SK-N-MC (cell line): ENCODE data around the gene TSPAN1.

Source experiments
- DNase-seq: peaks from one replicate; pipeline ENCODE4 v3.0.0-alpha.2; 2011; ENCODE audit warnings: low read depth, low spot score
- H3K27ac ChIP-seq: fragments of 200-600 bp; sonication (generic); 2 replicates; pipeline ENCODE4 v1.5.1; 2016; ENCODE audit warnings: mixed run types
- H3K36me3 ChIP-seq: fragments of 200-600 bp; sonication (generic); 2 replicates; pipeline ENCODE4 v1.6.1; 2017; ENCODE audit warnings: antibody characterized with exemption, low read length, mixed read lengths; ENCODE audit not compliant: insufficient read depth
- H3K4me3 ChIP-seq: fragments of 200-600 bp; sonication (generic); 2 replicates; pipeline ENCODE4 v1.5.1; 2016
- H3K9ac ChIP-seq: fragments of 200-600 bp; sonication (generic); 2 replicates; pipeline ENCODE4 v1.8.0; 2017; ENCODE audit warnings: mixed run types, mixed read lengths; ENCODE audit not compliant: insufficient read length
- H3K9me3 ChIP-seq: fragments of 200-600 bp; sonication (generic); 2 replicates; pipeline ENCODE4 v1.6.1; 2017; ENCODE audit warnings: low read depth, mild to moderate bottlenecking, antibody characterized with exemption, low read length, moderate library complexity, mixed read lengths
- EZH2 ChIP-seq: fragments of 200-600 bp; sonication (generic); IDR thresholded peaks from one replicate; pipeline ENCODE4 v1.6.1; 2017; ENCODE audit warnings: antibody characterized with exemption
- FOXP2 ChIP-seq: optimal IDR thresholded peaks from 2 replicates; pipeline ENCODE3; 2011; ENCODE audit warnings: mild to moderate bottlenecking, moderate library complexity; ENCODE audit not compliant: insufficient read depth; ENCODE audit errors: extremely low read length, control extremely low read depth
- POLR2AphosphoS5 ChIP-seq: IDR thresholded peaks from 2 replicates; pipeline ENCODE4 v1.6.1; 2012; ENCODE audit warnings: mild to moderate bottlenecking, low read depth, low read length, borderline replicate concordance

Gene TSPAN1

DNA sequence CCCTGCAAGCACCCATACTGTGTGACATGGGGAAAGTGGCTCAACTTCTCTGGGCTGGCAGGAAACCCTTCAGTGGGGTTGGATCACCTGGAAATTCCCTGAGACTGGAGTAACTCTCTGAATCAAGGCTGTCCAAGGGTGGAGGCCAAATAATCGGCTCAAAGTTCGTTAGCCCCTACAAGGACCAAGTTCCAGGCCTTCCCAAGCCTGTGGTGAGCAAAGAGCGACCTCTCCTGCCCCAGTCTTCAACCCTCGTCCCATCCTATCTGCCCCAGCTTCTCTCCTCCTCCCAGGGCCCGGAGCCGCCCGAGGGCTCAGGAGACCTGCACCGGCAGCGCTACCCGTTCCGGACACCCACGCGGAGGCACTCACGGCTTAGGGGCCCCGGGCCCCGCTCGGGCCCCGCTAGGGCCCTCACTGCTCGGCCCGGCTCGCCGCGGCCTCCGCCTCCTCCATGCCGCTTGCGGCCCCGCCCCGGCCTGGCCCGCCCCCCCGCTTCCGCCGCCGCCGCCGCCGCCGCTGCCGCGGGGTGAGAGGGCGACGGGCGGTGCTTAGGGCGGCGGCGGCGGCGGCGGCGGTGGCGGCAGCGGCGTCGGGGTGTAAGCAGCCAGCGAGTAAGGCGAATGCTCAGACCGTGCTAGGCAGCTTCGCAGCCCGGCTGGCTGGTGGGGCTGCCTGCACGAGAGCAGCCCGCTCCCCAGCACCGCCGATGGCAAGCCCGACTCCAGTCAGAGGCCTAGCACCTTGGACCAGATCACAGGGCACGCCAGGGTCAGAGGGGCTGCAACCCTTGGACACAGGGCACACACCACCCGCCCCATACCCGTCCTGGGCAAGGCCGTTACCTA lies 23.3 kb downstream of the TSPAN1 start, which contains the start of gene POMGNT1:
Gene POMGNT1, minus strand, starts transcription at position 471 of the 848 bp plus-strand sequence. CDS start 613 bp downstream, outside the sequence.
- DNase-seq, result no peak
- no peaks in the 10 kb centered on the region; the same call in 1 of the 2 replicates for H3K36me3 ChIP-seq
- no peak within 1 kb of the TSS for H3K27ac ChIP-seq
- TF ChIP-seq FOXP2 (no peak), POLR2AphosphoS5 (peak; percentile 37; the same call in 1 of the 2 replicates), EZH2 (no peak)
- H3K9me3 ChIP-seq, result no peaks in the 10 kb centered on the region
- H3K9ac ChIP-seq, result peak within 1 kb of the TSS; percentile 95
- H3K4me3 ChIP-seq, result peak within 1 kb of the TSS; percentile 95

DNA sequence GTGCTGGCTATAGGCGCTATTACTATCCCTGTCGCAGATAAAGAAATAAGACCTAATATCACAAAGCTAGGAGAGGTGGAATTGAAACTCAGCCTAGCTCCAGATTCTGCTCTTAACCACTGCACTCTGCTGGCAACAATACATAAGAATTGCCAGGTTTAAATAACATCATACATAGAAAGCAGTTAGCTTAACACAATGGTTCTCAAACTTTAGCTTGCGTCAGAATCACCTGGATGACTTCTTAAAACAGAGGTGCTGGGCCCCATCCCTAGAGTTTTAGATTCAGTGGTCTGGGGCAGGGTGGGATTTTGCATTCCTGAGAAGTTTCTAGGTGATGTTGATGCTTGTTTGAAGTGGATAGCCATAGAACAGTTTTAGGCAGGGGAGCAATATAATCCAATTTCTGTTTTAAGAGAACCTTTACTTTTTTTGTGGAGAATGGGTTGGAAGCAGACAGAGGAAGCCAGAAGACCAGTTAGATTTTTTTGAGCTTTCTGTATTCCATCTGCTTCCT lies 24.4 kb downstream of the TSPAN1 start:
- peak overlapping the region; percentile 95 for H3K4me3 ChIP-seq
- no peak for DNase-seq
- no peak overlapping the region for H3K9ac ChIP-seq
- no peaks in the 10 kb centered on the region; the same call in 1 of the 2 replicates for H3K36me3 ChIP-seq
- H3K27ac ChIP-seq, result no peak overlapping the region
- TF ChIP-seq EZH2, result no peak
- no peak for TF ChIP-seq FOXP2
- no peak for TF ChIP-seq POLR2AphosphoS5
- H3K9me3 ChIP-seq, result no peaks in the 10 kb centered on the region

DNA sequence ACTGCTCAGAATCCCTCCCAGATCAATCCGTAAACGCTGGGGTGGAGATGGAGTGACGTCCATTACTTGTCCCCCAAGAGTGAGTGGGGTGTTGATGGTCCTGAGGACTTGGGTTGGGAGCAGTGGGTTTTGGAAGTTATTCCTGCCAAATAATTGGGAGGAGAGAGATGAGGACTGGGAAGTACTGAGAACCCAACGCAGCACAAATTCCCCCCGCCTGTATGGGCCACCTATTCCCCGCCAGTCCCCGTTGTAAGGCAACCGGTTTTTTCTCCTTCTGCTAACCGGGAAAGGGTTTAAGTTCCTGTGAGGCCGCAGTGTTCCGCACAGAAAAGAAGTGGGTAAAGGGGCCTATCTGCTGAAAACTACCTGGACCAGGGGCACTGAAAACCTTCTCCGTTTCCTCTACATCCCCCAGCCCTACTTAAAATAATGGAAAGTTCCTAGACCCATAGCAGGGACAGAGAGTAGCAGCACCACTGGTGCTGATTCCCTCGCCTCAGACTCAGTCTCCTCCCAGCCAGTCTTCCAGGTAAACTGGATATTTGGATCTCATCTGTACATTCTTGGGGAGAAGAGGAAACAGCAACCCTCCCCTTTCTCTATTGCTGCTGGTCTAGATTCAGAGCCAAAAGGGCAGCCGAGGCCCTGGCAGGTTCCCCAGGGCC lies 29.0 kb downstream of the TSPAN1 start:
- Histone ChIP-seq H3K9me3 (no peaks in the 10 kb centered on the region), H3K36me3 (no peaks in the 10 kb centered on the region), H3K9ac (no peak overlapping the region), H3K4me3 (no peak overlapping the region), H3K27ac (no peak overlapping the region)
- no peak for DNase-seq
- TF ChIP-seq EZH2 (no peak), POLR2AphosphoS5 (no peak), FOXP2 (no peak)

DNA sequence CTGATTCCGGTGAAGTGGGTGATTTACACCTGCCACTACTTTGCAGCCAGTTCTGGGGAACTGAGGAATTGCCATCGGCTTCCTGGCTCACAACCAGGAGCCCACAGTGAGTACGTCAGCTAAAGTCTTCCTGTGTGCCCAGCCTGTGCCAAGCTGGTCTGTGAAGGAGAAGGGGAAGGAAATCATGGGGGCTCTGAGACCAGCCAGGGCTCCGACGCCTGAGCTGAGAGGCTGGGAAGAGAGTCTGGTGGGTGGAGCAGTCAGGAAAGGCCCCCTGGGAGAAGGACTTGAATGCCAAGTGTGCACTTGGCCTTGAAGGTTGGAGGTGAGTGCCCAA lies 29.5 kb downstream of the TSPAN1 start:
- H3K9ac ChIP-seq, result no peak overlapping the region
- DNase-seq, result no peak
- no peak overlapping the region for H3K27ac ChIP-seq
- no peaks in the 10 kb centered on the region for H3K36me3 ChIP-seq
- H3K4me3 ChIP-seq, result no peak overlapping the region
- TF ChIP-seq POLR2AphosphoS5, result no peak
- TF ChIP-seq EZH2, result no peak
- no peak for TF ChIP-seq FOXP2
- H3K9me3 ChIP-seq, result no peaks in the 10 kb centered on the region

DNA sequence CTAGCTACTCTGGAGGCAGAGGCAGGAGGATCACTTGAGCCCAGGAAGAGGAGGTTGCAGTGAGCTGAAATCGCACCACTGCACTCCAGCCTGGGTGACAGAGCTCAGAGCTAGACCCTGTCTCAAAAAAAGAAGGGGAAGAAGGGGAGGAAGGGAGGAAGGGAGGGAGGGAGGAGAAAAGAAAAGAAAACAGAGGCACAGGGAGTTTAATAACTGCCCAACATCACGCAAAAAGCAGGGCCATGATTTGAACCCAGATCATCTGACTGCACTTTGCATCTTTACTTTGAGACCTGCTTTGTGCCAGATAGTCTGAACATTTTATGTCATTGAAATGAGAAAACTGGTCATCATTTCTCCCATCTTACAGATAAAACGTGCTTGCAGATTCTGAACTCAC lies 30.3 kb downstream of the TSPAN1 start:
- Histone ChIP-seq H3K9ac (no peak overlapping the region), H3K36me3 (no peaks in the 10 kb centered on the region), H3K9me3 (no peaks in the 10 kb centered on the region), H3K4me3 (no peak overlapping the region), H3K27ac (no peak overlapping the region)
- TF ChIP-seq FOXP2 (no peak), POLR2AphosphoS5 (no peak), EZH2 (no peak)
- no peak for DNase-seq

DNA sequence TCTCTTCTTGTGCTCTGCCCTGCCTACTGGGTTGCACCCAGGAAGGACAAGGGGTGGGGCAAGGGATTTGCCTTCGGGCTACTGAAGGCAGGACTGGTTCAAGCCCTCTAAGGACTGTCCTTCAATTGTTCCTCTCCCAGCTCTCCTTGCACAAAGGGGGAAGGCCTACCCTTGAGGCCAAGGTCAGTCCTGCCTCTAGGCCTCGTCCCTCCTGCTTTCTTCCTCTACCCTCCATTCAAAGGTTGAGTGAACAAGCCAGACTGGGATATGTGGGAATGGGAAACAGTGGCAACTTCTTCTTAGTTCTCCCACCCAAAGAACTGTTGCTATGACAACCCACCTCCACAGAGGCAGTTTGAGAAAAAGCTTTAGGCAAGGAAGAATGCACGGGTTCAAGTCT lies 30.9 kb downstream of the TSPAN1 start:
- Histone ChIP-seq H3K4me3 (no peak overlapping the region), H3K36me3 (no peaks in the 10 kb centered on the region), H3K9me3 (no peaks in the 10 kb centered on the region), H3K27ac (no peak overlapping the region), H3K9ac (no peak overlapping the region)
- no peak for TF ChIP-seq EZH2
- TF ChIP-seq FOXP2, result no peak
- DNase-seq, result no peak

DNA sequence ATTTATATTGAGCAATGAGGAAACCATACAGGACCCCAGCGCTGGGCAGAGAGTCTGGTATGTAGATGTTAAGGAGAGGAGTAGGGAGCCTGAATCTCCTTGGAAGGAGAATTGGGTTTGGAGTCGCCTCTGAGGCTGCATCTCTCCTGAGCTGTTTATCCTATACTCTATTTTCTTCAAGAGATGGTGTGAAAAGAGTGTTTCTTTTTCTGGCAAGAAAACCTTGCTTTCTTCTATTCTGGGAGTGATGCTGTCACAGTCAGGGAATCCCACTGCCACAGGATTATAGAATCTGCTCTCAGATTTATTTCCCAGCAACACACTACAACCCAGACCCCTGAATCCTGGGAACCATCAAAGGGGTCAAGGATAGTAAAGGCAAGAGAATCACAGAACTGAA lies 31.5 kb downstream of the TSPAN1 start:
- H3K4me3 ChIP-seq, result no peak overlapping the region

DNA sequence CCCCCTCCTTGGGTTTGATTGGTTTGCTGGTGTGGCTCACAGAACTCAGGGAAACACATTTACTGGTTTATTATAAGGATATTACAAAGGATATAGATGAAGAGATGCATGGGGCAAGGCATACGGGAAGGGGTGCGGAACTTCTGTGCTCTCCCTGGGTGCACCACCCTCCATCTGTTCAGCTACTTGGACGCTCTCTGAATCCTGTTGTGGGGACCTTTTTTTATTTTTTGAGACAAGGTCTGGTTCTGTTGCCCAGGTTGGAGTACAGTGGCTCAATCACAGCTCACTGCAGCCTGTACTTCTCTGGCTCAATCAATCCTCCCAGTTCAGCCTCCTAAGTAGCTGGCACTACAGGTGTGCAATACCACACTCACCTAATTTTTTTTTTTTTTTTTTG lies 35.7 kb downstream of the TSPAN1 start:
- H3K9me3 ChIP-seq, result no peaks in the 10 kb centered on the region
- H3K9ac ChIP-seq, result no peak overlapping the region
- DNase-seq, result no peak
- H3K27ac ChIP-seq, result no peak overlapping the region
- no peak for TF ChIP-seq POLR2AphosphoS5
- TF ChIP-seq FOXP2, result no peak
- TF ChIP-seq EZH2, result no peak
- no peak overlapping the region for H3K4me3 ChIP-seq
- H3K36me3 ChIP-seq, result no peaks in the 10 kb centered on the region

More for the DNA sequence above, 31.5 kb downstream of the TSPAN1 start:
- no peak for DNase-seq
- Histone ChIP-seq H3K9me3 (no peaks in the 10 kb centered on the region), H3K27ac (no peak overlapping the region), H3K9ac (no peak overlapping the region), H3K36me3 (no peaks in the 10 kb centered on the region)
- TF ChIP-seq EZH2 (no peak), POLR2AphosphoS5 (no peak), FOXP2 (no peak)

DNA sequence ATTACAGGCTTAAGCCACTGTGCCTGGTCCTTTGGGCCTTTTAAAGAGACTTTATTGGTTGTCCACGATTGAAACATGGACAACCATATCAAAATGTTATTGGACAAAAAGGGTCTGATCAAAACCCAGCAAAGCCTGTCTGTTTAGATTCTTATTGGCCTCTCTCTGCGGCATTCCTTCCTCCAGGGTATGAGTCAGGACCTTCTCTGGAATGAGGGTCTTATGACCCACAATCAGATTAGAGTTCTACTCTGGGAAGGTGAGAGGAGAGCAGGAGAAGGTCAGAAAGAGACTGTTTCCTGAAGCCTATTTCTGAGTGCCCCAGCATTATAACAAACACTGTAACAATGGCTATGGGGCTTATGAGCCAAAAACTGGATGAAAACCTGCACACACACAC lies 36.2 kb downstream of the TSPAN1 start:
- TF ChIP-seq FOXP2, result no peak
- no peak for TF ChIP-seq EZH2
- no peak for TF ChIP-seq POLR2AphosphoS5
- no peak for DNase-seq
- Histone ChIP-seq H3K9me3 (no peaks in the 10 kb centered on the region), H3K4me3 (no peak overlapping the region), H3K27ac (no peak overlapping the region), H3K36me3 (no peaks in the 10 kb centered on the region), H3K9ac (no peak overlapping the region)
